ENCODE results near the gene LYPD4.
"Not testable (repeated sequence)": the region's sequence is repeated elsewhere in the genome, so short reads cannot be mapped to it uniquely, and the experiment has no call there.

The LYPD4 gene

DNA sequence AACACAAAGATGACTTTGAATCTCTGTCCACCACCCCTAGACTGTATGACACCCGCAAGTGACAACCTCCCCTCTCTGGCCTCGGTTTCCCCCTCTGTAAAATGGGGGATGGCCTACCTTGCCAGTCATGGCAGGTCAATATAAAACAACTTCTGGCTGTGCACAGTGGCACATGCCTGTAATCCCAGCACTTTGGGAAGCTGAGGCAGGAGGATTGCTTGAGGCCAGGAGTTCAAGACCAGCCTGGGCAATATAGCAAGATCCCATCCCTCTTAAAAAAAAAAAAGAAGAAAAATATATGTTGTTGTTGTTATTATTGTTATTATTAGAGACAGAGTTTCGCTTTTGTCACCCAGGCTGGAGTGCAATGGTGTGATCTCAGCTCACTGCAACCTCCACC is 31.5 kb upstream of the LYPD4 start:
- not testable (repeated sequence) for DNase-seq (ENCODE audit: low read depth in 2 of 2, low spot score in 1 of 2)

DNA sequence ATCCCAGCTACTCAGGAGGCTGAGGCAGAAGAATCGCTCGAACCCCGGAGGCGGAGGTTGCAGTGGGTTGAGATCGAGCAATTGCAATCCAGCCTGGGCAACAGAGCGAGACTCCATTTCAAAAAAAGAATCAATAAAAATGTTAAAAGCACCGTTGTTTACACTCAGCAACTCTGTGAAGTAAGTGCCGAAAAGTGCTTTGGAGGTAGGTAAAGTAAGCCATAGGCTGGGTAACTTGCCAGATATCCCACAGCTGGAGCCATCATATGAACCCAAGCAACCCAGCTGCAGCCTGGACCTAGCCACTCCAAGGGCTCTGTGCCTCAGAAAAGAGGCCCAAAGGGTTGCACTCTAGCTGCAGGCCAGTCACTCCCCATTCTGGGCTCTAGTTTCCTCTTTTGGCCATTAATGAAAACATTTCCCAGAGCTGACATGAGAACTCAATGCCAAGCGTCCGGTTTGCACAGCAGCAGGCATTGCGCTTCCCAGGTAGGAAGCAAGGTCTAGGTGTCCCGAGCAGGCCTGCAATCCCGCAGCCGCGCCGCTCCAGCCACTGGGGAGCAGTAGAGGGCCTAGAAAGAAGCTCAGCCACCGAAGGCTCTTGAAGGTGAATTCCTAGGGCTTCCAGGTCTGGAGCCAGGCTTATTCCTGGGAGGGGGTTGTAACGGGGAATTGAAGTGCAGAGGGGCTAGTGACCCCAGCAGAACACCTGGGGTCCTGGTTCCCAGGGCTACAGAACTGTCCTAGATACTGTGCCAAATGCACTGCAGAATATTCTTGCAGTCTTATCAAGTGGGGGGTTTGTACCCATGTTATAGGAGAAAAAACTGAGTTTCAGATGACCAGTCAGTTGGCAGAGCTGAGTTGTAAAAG is 28.5 kb upstream of the LYPD4 start:
- DNase-seq (ENCODE audit: low read depth in 2 of 2, low spot score in 1 of 2), result no peak

DNA sequence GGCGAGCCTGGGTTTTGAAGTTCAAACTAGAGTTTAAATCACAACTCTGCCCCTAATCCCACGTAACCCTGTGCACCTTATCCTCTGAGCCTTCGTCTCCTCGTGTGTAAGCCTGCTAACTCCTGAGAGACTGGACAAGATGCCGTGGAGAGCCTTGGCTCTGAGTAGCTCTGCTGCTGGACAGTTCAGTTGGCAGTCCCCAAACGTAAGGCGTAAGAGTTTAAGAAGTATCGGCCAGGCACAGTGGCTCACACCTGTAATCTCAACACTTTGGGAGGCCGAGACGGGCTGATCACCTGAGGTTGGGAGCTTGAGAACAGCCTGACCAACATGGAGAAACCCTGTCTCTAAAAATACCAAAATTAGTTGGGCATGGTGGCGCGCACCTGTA is 27.9 kb upstream of the LYPD4 start:
- no peak for DNase-seq (ENCODE audit: low read depth in 2 of 2, low spot score in 1 of 2)

DNA sequence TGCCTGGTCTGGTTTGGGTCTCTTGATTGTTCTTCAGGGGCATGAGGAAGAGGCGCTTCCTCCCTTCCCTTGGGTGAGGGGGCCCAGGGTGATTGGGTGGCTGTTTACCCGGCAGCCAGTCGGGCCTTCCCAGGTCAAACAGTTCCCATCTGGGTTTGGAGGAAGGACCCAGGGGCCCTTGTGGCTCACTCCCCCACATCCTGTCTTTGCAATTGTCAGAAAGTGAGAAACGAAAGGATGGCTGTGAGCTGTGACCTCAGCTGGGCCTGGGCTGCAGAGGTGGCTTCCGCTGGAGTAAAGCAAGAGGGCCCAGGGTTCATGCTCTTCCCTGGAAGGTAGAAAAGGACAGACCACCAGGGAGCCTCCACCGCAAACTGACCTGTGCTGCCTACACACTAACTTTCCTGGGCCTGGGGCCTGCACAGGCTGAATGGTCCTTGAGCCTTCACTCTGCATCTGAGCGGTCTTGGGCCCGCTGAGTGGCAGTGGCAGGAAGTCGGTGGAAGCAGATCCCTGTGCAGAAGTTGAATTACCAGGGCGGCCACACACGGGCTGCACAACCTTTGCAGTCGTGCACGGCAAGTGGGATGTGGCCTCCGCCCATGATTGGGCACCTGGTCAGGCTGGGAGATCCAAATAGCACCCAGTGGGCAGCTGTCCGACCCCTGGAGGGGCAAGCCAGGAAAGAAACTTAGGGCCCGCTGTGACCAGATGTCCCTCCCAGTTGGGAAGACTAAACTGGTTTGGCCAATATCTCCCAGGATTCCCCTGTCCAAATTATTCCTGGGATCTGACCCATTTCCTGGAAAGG is 27.3 kb upstream of the LYPD4 start:
- no peak for DNase-seq (ENCODE audit: low read depth in 2 of 2, low spot score in 1 of 2)

DNA sequence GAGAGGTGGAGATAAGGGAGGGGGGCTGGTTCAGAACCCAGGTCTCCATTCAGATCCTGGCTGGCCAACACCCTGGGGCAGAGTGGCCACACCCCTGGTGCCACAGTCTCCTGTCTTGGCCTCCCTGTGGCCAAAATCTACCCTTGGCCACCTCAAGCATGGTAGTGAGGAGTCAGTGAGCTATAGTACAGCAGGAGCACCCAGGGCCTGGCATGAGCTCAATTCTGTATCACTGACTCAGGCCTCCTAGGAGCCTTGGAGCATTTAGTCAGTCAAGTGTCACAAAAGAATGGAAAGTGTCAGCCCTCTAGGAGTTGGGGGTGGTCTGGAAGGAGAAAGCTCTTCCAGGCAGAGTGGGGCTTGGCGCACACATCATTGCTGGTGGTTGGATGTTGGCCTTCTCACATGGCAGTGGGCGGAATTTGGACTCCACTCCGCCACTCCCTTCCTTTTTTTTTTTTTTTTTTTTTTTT is 26.0 kb upstream of the LYPD4 start:
- no peak for DNase-seq (ENCODE audit: low read depth in 2 of 2, low spot score in 1 of 2)

DNA sequence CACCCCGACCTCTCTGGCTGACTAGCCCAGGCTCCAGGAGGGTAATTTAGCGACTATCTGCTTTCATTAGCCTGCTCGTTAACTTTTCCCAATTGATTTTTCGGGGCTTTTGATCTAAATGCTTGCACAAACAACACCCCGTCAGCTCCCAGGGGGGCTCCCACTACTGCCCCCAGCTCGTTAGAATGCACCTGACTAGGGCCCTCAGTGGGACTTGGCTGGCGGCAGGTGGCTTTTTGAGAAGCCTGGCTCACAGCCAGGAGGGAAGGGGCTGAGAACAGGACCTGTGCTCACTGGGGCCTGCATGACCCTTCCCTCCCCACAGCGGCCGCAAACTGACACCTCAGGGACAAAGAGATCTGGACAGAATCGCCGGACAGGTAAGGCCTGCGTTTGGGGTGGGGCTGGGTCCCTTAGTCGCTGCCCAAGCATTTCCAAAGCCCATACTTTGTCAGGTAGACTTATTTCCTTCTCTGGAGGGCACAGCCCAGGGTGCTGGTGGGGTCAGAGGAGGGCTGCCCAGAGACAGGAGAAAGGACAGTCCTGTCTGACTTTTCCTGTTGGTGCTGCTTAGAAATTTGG is 25.0 kb upstream of the LYPD4 start:
- no peak for DNase-seq (ENCODE audit: low read depth in 2 of 2, low spot score in 1 of 2)

DNA sequence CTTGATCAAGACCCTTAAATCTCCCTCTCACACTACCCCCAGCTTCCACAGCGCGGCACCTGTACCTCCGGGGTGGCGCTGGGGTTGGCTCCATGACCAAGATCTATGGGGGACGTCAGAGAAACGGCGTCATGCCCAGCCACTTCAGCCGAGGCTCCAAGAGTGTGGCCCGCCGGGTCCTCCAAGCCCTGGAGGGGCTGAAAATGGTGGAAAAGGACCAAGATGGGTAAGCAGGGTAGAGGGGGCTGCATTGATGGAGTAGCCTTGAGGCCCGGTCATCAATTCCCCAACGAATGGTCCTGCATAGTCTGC is 24.5 kb upstream of the LYPD4 start:
- no peak for DNase-seq (ENCODE audit: low read depth in 2 of 2, low spot score in 1 of 2)

DNA sequence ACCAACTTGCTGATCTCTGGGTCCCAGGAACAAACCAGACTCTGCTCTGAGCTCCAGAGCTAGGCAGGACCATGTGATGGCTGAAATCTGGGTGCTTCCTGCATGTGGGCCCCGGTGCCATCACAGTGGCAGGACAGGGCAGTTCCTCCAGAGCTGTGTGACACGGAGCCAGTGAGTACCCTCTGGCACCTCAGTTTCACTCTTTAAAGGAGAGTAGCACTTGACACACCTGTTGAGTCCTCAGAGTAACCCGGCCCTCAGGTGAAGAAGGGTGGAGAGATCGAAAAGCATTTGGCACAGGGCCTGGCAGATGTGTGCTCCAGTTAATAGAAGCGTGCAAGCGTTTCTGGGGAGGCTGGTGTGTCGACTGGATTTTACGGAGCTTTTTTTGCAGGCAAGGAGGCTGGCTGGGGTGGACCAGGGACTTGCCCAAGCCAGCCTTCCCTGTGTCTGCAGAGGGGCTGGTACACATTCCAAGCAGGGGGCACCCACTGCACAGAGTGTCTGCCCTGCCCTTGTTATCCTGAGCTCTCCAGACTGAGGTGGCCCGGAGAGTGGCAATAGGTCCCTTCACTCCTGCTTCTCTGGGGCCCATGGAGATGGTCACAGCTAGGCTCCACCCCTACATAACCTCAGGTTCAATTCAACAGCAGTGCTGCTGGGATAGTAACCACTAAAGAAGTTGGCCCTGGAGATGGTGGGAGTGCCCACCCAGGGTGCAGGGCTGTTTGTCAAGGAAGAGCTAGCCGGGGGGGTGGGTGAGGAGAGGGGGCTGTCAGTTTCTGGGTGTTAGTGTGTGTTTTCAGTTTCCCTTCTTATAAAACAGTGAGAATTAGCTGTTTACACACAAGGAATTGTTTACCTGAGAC is 23.9 kb upstream of the LYPD4 start:
- DNase-seq (ENCODE audit: low read depth in 2 of 2, low spot score in 1 of 2), result no peak

DNA sequence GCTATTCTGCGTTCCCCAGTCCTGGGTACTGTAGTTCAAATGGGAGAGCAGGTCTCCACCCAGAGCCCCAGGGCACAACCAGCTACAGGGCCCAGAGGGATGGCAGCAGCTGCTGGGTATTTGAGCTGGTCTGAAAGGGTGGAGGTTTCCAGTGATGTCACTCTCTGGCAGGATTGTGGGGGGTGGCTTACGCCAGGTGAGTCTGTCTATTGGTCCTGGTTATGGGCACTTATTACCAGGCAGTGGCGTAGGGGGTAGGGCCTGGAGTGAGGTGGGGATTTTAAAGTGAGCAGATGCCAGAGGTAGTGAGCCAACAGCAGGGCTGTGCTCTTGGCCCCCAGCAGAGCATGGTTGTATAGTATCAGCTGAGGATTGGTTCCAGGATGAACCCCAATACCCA is 21.8 kb upstream of the LYPD4 start:
- no peak for DNase-seq (ENCODE audit: low read depth in 2 of 2, low spot score in 1 of 2)

DNA sequence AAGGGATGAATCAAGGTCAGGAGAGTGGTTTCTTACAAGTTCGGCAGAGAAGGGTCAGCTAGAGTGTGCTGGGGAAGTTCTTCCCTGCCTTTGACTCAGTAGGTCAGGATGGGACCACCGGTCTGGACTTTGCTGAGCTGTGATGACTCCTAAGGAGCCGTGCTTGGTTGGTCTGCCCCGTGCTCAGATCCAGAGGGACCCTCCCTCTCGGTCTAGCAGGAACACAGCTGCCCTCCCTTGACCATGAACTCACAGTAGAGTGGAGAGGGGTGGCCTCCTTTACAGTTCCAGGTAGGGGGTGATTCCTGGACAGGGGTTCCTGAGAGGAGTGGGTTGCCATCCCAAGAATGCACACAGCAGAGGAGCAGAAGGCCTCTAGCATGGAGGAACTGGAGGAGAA is 19.9 kb upstream of the LYPD4 start:
- DNase-seq (ENCODE audit: low read depth in 2 of 2, low spot score in 1 of 2), result no peak

DNA sequence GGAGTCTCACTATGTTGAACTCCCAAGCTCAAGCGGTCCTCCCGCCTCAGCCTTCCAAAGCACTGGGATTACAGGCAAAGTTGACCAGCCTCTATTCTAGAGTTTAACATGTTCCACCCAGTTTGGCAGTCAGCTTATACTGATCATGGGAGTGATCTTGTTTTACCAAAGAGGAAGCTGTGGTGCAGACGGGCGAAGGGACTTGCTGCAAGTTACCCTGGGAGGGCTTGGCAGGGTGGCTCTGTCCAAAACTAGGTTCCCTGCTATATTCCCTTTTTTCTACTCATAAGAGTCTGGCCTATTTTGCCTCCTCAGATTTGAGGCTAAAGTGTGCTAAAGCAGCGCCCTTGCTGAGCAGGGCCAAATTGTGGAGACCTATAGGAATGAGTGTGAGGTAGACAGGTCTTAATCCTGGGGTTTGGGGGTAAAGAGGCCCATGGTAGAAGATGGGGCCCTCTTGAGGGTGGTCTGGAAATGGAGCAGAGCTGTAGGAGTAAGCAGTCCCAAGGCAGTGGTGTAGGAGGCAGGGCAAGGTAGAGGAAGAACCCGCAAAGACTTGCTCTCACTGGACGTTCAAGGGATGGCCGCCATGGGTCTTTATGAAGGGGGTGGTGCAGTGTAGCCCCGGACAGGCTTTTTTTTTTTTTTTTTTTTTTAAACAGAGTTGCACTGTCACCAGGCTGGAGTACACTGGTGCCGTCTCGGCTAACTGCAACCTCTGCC is 18.9 kb upstream of the LYPD4 start:
- DNase-seq (ENCODE audit: low read depth in 2 of 2, low spot score in 1 of 2), result no peak

DNA sequence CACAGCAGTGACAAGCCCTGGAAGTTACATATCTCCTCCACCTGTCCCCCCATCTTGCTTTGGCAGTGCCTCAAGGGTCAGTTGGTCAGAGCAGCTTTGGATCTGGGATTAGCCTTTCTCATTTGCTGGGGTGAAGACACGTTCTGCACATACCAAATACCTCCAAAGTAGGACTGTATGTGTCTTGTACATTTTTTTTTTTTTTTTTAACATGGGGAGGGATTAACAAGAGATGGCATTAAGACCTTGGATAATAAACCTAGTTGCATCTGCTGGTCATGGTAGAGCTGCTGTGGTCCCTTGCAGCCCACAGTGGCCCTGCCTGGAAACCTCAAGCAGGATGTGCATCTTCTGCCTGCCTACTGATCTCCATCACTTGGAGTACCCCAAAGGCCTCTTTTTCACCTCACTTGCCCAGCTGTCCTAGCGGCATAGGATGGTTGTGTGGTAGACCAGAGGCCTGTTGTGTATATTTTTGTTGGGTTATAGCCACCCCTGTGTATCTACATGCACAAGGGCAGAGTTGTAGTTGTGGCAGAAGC is 18.0 kb upstream of the LYPD4 start:
- no peak for DNase-seq (ENCODE audit: low read depth in 2 of 2, low spot score in 1 of 2)

DNA sequence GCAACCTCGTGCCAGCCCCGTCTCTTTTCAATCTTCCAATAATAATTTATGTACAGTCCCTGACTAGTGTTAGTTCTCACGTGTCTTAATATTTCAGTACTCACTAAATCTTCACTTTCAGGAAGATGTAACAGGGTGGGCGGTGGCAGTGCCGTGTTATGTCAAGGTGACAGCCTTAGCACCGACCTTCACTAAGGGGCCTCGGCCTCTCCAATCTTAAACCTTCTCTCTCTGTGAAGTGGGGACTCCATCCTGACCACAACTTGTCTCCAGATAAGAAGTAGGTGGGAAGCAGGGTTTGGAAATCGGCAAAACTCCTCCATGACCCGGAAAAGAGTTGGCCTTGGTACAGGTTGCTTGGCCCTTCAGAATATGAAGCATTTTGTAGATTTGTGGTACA is 17.4 kb upstream of the LYPD4 start:
- DNase-seq (ENCODE audit: low read depth in 2 of 2, low spot score in 1 of 2), result no peak

DNA sequence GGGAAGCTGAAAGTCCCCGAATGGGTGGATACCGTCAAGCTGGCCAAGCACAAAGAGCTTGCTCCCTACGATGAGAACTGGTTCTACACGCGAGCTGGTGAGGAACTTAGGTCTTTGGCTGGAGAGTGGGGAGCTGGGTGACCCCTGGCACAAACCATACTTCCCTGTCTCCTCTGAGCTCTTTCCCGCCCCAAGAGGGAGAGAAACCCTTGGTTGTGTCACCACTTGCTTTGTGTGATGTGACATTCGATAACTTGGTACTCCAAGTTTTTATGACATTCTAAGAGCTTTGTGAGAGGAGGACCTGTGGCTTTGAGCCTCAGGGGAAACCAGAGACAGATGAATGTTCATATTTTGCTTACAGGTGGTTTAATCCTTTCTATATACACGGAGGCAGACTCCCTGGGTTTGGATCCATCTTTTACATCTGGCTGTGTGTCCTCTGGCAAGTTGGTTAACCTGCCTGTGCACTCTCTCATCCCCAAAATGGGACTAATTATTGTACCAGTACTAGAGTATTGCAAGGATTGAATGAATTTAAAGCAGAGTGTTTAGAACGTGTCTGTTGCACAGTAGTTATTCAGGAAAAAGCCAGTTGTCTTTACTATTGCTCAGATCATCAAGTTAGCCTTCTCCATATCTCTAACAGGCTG is 16.8 kb upstream of the LYPD4 start:
- DNase-seq (ENCODE audit: low read depth in 2 of 2, low spot score in 1 of 2), result no peak

DNA sequence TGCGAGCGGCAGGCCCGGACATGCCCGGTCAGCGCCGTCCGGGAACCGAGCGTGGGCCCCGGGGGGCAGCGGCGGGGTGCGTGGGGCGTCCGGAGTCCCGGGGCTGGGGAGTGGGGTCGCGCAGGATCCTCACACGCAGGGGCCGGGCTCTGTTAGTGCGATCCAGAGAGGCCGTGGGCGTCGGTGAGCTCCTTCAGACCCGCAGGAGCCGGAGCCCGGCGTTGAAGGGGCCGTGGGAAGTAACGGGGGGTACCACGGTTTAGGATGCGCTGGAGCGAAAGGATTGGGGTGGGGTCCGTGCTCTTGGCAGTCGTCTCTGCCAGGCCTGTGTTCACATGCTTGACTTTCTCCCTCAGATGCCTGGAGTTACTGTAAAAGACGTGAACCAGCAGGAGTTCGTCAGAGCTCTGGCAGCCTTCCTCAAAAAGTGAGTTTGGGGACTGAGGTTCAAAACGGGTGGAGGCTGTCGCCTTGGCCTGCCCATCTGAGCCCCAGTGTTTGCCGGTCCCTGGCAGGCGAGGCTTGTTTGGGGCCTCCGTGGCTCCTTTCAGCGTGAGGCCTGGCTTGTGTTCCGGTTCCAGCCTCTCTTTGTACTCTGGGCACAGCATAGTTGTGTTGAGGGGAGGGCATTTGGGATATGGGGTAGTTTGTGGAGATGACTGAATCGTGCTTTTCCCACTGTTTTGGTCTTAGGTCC is 16.1 kb upstream of the LYPD4 start:
- DNase-seq (ENCODE audit: low read depth in 2 of 2, low spot score in 1 of 2), result no peak

DNA sequence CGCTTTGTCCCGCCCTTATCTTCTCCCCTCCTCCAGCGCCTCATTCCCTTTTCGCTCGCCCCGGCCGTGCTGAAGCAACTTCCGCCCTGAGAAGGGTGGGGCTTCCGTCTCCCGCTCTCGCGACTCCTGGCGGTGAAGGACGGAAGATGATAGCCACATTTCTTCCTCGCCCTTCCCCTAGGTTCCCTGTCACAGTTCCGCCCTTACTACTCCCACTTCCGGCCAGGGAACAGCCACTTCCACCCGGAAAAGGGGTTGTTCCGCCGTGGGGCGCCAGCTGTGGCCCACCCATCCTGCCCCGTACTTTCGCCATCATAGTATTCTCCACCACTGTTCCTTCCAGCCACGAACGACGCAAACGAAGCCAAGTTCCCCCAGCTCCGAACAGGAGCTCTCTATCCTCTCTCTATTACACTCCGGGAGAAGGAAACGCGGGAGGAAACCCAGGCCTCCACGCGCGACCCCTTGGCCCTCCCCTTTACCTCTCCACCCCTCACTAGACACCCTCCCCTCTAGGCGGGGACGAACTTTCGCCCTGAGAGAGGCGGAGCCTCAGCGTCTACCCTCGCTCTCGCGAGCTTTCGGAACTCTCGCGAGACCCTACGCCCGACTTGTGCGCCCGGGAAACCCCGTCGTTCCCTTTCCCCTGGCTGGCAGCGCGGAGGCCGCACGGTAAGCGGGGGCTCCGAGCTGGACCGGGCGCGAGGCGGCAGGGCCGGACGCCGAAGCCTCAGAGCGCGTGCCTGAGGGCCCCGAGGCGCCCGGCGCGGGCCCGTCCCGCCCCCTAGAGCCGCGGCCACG is 15.3 kb upstream of the LYPD4 start, which contains the start of gene RPS19:
RPS19 (plus strand) TSS at position 638 of the 801 bp plus-strand sequence. CDS start 520 bp downstream, outside the sequence.
- DNase-seq (ENCODE audit: low read depth in 2 of 2, low spot score in 1 of 2), result peak; percentile 96

DNA sequence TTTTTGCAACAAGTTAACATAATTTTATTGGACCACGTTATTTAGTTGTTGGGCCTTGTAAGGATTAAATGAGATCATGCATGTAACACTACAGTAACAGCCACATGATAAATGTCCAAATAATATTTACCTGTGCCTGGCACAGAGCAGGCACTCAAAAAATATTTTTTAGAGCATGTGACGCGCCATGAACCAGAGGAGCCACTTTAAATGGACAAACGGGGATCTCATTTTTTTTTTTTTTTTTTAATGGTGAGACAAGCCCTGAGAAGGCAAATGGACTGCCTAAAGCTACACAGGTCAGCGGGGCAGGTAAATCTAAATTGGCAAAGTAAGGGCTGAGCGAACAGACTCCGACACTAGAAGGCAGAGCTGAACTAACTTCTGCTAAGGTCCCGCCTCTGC is 14.7 kb upstream of the LYPD4 start:
- no peak for DNase-seq (ENCODE audit: low read depth in 2 of 2, low spot score in 1 of 2)

DNA sequence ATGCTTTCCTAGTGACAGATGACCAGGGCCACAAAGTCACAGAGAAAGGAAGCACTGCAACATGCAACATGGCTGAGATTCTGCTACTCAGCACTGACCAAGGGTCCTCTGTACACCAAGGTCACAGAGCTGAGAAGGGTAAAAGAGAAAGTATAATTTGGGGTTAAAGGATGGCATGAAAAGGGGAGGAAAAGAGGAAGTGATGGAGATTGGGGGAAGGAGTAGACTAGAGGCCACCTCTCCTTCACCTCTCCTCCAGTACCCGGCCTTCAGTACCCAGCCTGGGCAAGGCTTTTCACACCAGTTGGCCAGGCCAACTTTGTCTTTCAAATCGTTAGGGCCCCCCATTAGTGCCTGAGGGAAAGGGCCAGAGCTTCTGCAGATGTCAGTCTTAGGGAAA is 9.3 kb upstream of the LYPD4 start:
- no peak for DNase-seq (ENCODE audit: low read depth in 2 of 2, low spot score in 1 of 2)

Measured in stimulated activated CD8-positive, alpha-beta memory T cell treated with anti-CD3 and anti-CD28 coated beads, Interleukin-4, amount 100 ng/mL, for 4 hours (primary cell).